H1 (cell line): ENCODE data around the gene ARHGAP28. TPM values are rescaled to one million over a fixed set of nuclear protein-coding genes. Genes with fewer than 3 reads are reported as not detected.

Source experiments
- CTCF ChIA-PET: fragments of 300-600 bp; sonication (Branson Sonifier 250); formaldehyde crosslinking; loops from one replicate; lab custom pipeline; 2021; ENCODE audit not compliant: partially characterized antibody; lab: Charles Lee
- POLR2A ChIA-PET: fragments of 300-600 bp; sonication (Branson Sonifier 250); formaldehyde crosslinking; loops from one replicate; lab custom pipeline; 2021; ENCODE audit warnings: inconsistent platforms; ENCODE audit not compliant: partially characterized antibody; lab: Charles Lee
- DNase-seq, 2 experiments: peaks; one replicate each; pipeline versions ENCODE4 v3.0.0 to v3.0.0-alpha.2; 2010 to 2022; ENCODE audit warnings: low spot score in 2 of 2, low read depth in 1 of 2, mixed read lengths in 1 of 2
- FAIRE-seq: peaks from 2 replicates; lab custom pipeline; 2011; peaks lifted over from hg19 to GRCh38; lab: Jason Lieb, UNC
- H2AFZ ChIP-seq: 2 replicates; pipeline ENCODE4 v1.8.1; 2012; ENCODE audit warnings: low read length, inconsistent platforms
- H2AK5ac ChIP-seq: 2 replicates; pipeline ENCODE4 v1.6.1; 2013; ENCODE audit warnings: low read depth, low read length
- H2BK120ac ChIP-seq: replicated peaks from 2 replicates; pipeline ENCODE3; 2013; ENCODE audit warnings: low read depth, low read length, inconsistent platforms
- H2BK12ac ChIP-seq: 2 replicates; pipeline ENCODE4 v1.6.1; 2013; ENCODE audit warnings: low read depth, low read length
- H2BK15ac ChIP-seq: 2 replicates; pipeline ENCODE4 v1.6.1; 2013; ENCODE audit warnings: low read length
- H2BK20ac ChIP-seq: 2 replicates; pipeline ENCODE4 v1.6.1; 2013; ENCODE audit warnings: low read length
- H2BK5ac ChIP-seq: 2 replicates; pipeline ENCODE4 v1.6.1; 2013; ENCODE audit warnings: low read depth, low read length
- H3K14ac ChIP-seq: 2 replicates; pipeline ENCODE4 v1.6.1; 2013; ENCODE audit warnings: inconsistent platforms; ENCODE audit not compliant: insufficient read length
- H3K18ac ChIP-seq: 2 replicates; pipeline ENCODE4 v1.6.1; 2013; ENCODE audit warnings: low read length; ENCODE audit errors: extremely low read depth
- H3K23ac ChIP-seq: 2 replicates; pipeline ENCODE4 v1.6.1; 2013; ENCODE audit warnings: inconsistent platforms; ENCODE audit not compliant: insufficient read length
- H3K23me2 ChIP-seq: 2 replicates; pipeline ENCODE4 v1.6.1; 2013; ENCODE audit warnings: low read depth, low read length
- H3K27ac ChIP-seq: 2 replicates; pipeline ENCODE4 v1.6.1; 2011; ENCODE audit warnings: low read depth, low read length, inconsistent platforms
- H3K27me3 ChIP-seq, 4 experiments: replicated peaks in 1 of 4; 1 replicate in 1 of 4; 2 replicates in 3 of 4; pipeline versions ENCODE4 v1.6.1 to v1.8.1; 2011 to 2013; ENCODE audit warnings: low read length in 3 of 4, mild to moderate bottlenecking in 3 of 4, inconsistent platforms in 2 of 4, mixed read lengths in 2 of 4, moderate library complexity in 1 of 4; ENCODE audit not compliant: control insufficient read depth in 3 of 4, insufficient read depth in 3 of 4; ENCODE audit errors: extremely low read depth in 1 of 4
- H3K36me3 ChIP-seq, 4 experiments: 2 replicates each; pipeline versions ENCODE4 v1.6.1 to v1.8.1; 2011 to 2013; ENCODE audit warnings: mild to moderate bottlenecking in 4 of 4, low read length in 3 of 4, moderate library complexity in 2 of 4, control low read depth in 1 of 4, inconsistent platforms in 1 of 4; ENCODE audit not compliant: insufficient read depth in 4 of 4, control insufficient read depth in 2 of 4
- H3K4ac ChIP-seq: replicated peaks from 2 replicates; pipeline ENCODE3; 2013; ENCODE audit warnings: low read length, low read depth, mixed read lengths, inconsistent platforms; ENCODE audit not compliant: insufficient read length
- H3K4me1 ChIP-seq, 4 experiments: replicated peaks in 1 of 4; 1 replicate in 1 of 4; 2 replicates in 3 of 4; pipeline versions ENCODE4 v1.6.1 to v1.8.1; 2011 to 2013; ENCODE audit warnings: low read length in 3 of 4, inconsistent platforms in 2 of 4, mixed read lengths in 1 of 4; ENCODE audit not compliant: insufficient read depth in 4 of 4, control insufficient read depth in 3 of 4
- H3K4me2 ChIP-seq, 2 experiments: 2 replicates each; pipeline versions ENCODE4 v1.6.1 to v1.8.1; 2011 to 2013; ENCODE audit warnings: low read depth in 2 of 2, low read length in 2 of 2, control low read depth in 1 of 2, inconsistent platforms in 1 of 2, mild to moderate bottlenecking in 1 of 2; ENCODE audit not compliant: insufficient read depth in 1 of 2
- H3K4me3 ChIP-seq, 4 experiments: fragments of 200-600, 300-600 bp in 1 of 4; sonication (generic), shearing (Covaris generic), sonication (Bioruptor Twin) in 1 of 4; 2 replicates each; pipeline versions ENCODE4 v1.5.1 to v1.8.1; 2011 to 2016; ENCODE audit warnings: low read length in 4 of 4, low read depth in 3 of 4, control low read depth in 2 of 4, inconsistent platforms in 2 of 4, mild to moderate bottlenecking in 2 of 4, mixed read lengths in 1 of 4, moderate library complexity in 1 of 4; ENCODE audit not compliant: insufficient read depth in 2 of 4; ENCODE audit errors: extremely low read depth in 1 of 4
- H3K56ac ChIP-seq: replicated peaks from 2 replicates; pipeline ENCODE3; 2013; ENCODE audit warnings: low read depth, mild to moderate bottlenecking, mixed read lengths, low read length, inconsistent platforms; ENCODE audit not compliant: insufficient read length
- H3K79me1 ChIP-seq: 2 replicates; pipeline ENCODE4 v1.6.1; 2013; ENCODE audit warnings: low read depth, low read length, control low read depth
- H3K79me2 ChIP-seq, 2 experiments: 2 replicates each; pipeline versions ENCODE4 v1.6.1 to v1.8.1; 2012 to 2013; ENCODE audit warnings: low read length in 2 of 2, mild to moderate bottlenecking in 2 of 2, inconsistent platforms in 1 of 2; ENCODE audit not compliant: insufficient read depth in 2 of 2, control insufficient read depth in 1 of 2
- H3K9ac ChIP-seq, 4 experiments: replicated peaks in 1 of 4; 1 replicate in 1 of 4; 2 replicates in 3 of 4; pipeline versions ENCODE4 v1.6.1 to v1.8.1; 2011 to 2013; ENCODE audit warnings: low read depth in 3 of 4, low read length in 3 of 4, control low read depth in 2 of 4, mild to moderate bottlenecking in 2 of 4, moderate library complexity in 2 of 4, inconsistent platforms in 1 of 4; ENCODE audit errors: extremely low read depth in 1 of 4
- H3K9me3 ChIP-seq, 2 experiments: 2 replicates each; pipeline versions ENCODE4 v1.6.1 to v1.8.1; 2012 to 2013; ENCODE audit warnings: mild to moderate bottlenecking in 2 of 2, moderate library complexity in 2 of 2, control low read depth in 1 of 2, inconsistent platforms in 1 of 2, low read depth in 1 of 2, low read length in 1 of 2, mixed read lengths in 1 of 2; ENCODE audit not compliant: insufficient read depth in 2 of 2
- H4K20me1 ChIP-seq, 2 experiments: replicated peaks in 1 of 2; 2 replicates each; pipeline versions ENCODE3 to v1.8.1; 2011 to 2013; ENCODE audit warnings: inconsistent platforms in 2 of 2, low read length in 2 of 2, mild to moderate bottlenecking in 1 of 2; ENCODE audit not compliant: insufficient read depth in 2 of 2, control insufficient read depth in 1 of 2
- H4K5ac ChIP-seq: 2 replicates; pipeline ENCODE4 v1.6.1; 2013; ENCODE audit warnings: low read length, low read depth, mixed read lengths, inconsistent platforms; ENCODE audit not compliant: insufficient read length
- H4K8ac ChIP-seq: 2 replicates; pipeline ENCODE4 v1.8.0; 2013; ENCODE audit warnings: mild to moderate bottlenecking, moderate library complexity, low read length, inconsistent platforms; ENCODE audit not compliant: insufficient read depth; ENCODE audit errors: extremely low read depth
- H4K91ac ChIP-seq: replicated peaks from 2 replicates; pipeline ENCODE3; 2013; ENCODE audit warnings: low read length, mixed read lengths, inconsistent platforms; ENCODE audit not compliant: insufficient read length
- CBX8 ChIP-seq: fragments of 300-800, 300-1000 bp; sonication (generic); IDR thresholded peaks from 2 replicates; pipeline ENCODE4 v1.7.1; 2016; ENCODE audit warnings: low read depth, low read length, borderline replicate concordance
- GABPA ChIP-seq: IDR thresholded peaks from 2 replicates; pipeline ENCODE4 v1.6.1; 2011; ENCODE audit warnings: mild to moderate bottlenecking, low read length, moderate library complexity, borderline replicate concordance; ENCODE audit not compliant: insufficient read depth
- KDM1A ChIP-seq: fragments of 200-600, 300-600 bp; sonication (generic); IDR thresholded peaks from 2 replicates; pipeline ENCODE4 v1.7.1; 2016; ENCODE audit warnings: mild to moderate bottlenecking, low read length, borderline replicate concordance
- POLR2AphosphoS5 ChIP-seq: IDR thresholded peaks from 2 replicates; pipeline ENCODE4 v1.6.1; 2011; ENCODE audit warnings: low read depth, low read length
- RNF2 ChIP-seq: fragments of 200-900, 300-1000 bp; sonication (generic); IDR thresholded peaks from 2 replicates; pipeline ENCODE4 v1.7.1; 2016; ENCODE audit warnings: borderline replicate concordance, low read depth, mild to moderate bottlenecking, antibody characterized with exemption, low read length; ENCODE audit not compliant: poor library complexity, severe bottlenecking; ENCODE audit errors: missing control alignments
- WGBS, 2 experiments: shearing (Covaris generic) in 1 of 2; methylation state at CpG; one replicate each; pipeline versions ENCODE4 v1.1.6 to v1.1.7; 2013 to 2015; ENCODE audit warnings: low lambda C conversion rate in 2 of 2, mixed read lengths in 2 of 2, inconsistent platforms in 1 of 2, low coverage in 1 of 2, missing lambda C conversion rate in 1 of 2; ENCODE audit not compliant: insufficient replicate concordance in 2 of 2, insufficient coverage in 1 of 2, insufficient read length in 1 of 2; ENCODE audit errors: extremely low coverage in 1 of 2, missing lambda C conversion rate in 1 of 2; 5-methylcytosine and 5-hydroxymethylcytosine counted together
- polyA plus RNA-seq, 7 experiments: library from polyadenylated mRNA; depleted of rRNA in 3 of 7; stranded (reverse) in 5 of 7; unstranded in 2 of 7; fragments of >200 nt in 5 of 7; fragments of 200-250 nt in 2 of 7; gene quantifications; 1 replicate in 5 of 7; 2 replicates in 1 of 7; 4 replicates in 1 of 7; pipeline versions ENCODE4 v1.2.1 to v1.2.3, GENCODE V29; 2011 to 2013; ENCODE audit warnings: missing spikeins in 2 of 7, mixed read lengths in 2 of 7
- total RNA-seq: library from RNA; stranded (reverse); fragmentation: NEBNext Ultra II Directional; extraction: Animal tissue kit (Norgen Biotek cat#: 25700); gene quantifications from 2 replicates; pipeline ENCODE4 v1.2.1, GENCODE V29; 2021

ARHGAP28 gene
- total and polyA plus RNA-seq, 2 of the 8 experiments (the other 6 are each of a cell fraction or from before 2014, with no cell fraction given) = 2.9 to 14.4 TPM

- FAIRE-seq = no peak
Observed at GRCh38 chr18:6775702-6776101, 46.2 kb downstream of the ARHGAP28 start.

More at GRCh38 chr18:6775702-6776101, 46.2 kb downstream of the ARHGAP28 start:
- H4K20me1 ChIP-seq = no peaks in the 10 kb centered on the region
- TF ChIP-seq CBX8 = no peak
- no peak for TF ChIP-seq POLR2AphosphoS5
- TF ChIP-seq RNF2 = no peak
- TF ChIP-seq GABPA = no peak
- no peak for TF ChIP-seq KDM1A
- TF ChIP-seq, all 59 proteins: peak for 0
- no peaks in the 10 kb centered on the region for H3K36me3 ChIP-seq
- no peak overlapping the region for H3K14ac ChIP-seq
- H3K27me3 ChIP-seq = no peaks in the 10 kb centered on the region
- no peak for DNase-seq
- no peaks in the 10 kb centered on the region for H3K79me1 ChIP-seq
- no peak overlapping the region for H3K9ac ChIP-seq
- H2BK20ac ChIP-seq = no peak overlapping the region
- H2BK120ac ChIP-seq = no peak overlapping the region
- no peaks in the 10 kb centered on the region for H3K79me2 ChIP-seq
- ChIA-PET CTCF (interaction anchor here (1.0 to 1.6 kb wide), 3 partner anchors 43 to 231 kb away, joined by 3 to 5 read pairs (median 3); no protein-coding TSS in a partner anchor), POLR2A (no interaction called here)
- WGBS, 2 experiments = 80% methylated on average over 2 of the region's 2 CpGs; no CpG with 5 or more reads in 1 of the 2 experiments
- no peak overlapping the region for H2AK5ac ChIP-seq
- peaks cover 2 to 4% (median 3%) of the 10 kb centered on the region in 4 experiments; a peak in 4 of 7 replicates for H3K4me1 ChIP-seq
- H2AFZ ChIP-seq = no peak overlapping the region
- H3K56ac ChIP-seq = no peak overlapping the region
- no peaks in the 10 kb centered on the region for H3K9me3 ChIP-seq
- H3K4ac ChIP-seq = no peak overlapping the region
- H3K4me3 ChIP-seq = no peak overlapping the region
- no peak overlapping the region for H3K18ac ChIP-seq
- no peak overlapping the region for H2BK5ac ChIP-seq
- H3K23me2 ChIP-seq = no peaks in the 10 kb centered on the region
- no peak overlapping the region for H4K8ac ChIP-seq
- no peak overlapping the region for H4K5ac ChIP-seq
- H3K27ac ChIP-seq = no peak overlapping the region
- H2BK12ac ChIP-seq = no peak overlapping the region
- H4K91ac ChIP-seq = no peak overlapping the region
- H2BK15ac ChIP-seq = no peak overlapping the region
- H3K4me2 ChIP-seq = no peak overlapping the region
- H3K23ac ChIP-seq = no peak overlapping the region
